ENCODE results near the gene TBPL1.
"Not testable (repeated sequence)": the region's sequence is repeated elsewhere in the genome, so short reads cannot be mapped to it uniquely, and the experiment has no call there.

TBPL1 gene

DNA sequence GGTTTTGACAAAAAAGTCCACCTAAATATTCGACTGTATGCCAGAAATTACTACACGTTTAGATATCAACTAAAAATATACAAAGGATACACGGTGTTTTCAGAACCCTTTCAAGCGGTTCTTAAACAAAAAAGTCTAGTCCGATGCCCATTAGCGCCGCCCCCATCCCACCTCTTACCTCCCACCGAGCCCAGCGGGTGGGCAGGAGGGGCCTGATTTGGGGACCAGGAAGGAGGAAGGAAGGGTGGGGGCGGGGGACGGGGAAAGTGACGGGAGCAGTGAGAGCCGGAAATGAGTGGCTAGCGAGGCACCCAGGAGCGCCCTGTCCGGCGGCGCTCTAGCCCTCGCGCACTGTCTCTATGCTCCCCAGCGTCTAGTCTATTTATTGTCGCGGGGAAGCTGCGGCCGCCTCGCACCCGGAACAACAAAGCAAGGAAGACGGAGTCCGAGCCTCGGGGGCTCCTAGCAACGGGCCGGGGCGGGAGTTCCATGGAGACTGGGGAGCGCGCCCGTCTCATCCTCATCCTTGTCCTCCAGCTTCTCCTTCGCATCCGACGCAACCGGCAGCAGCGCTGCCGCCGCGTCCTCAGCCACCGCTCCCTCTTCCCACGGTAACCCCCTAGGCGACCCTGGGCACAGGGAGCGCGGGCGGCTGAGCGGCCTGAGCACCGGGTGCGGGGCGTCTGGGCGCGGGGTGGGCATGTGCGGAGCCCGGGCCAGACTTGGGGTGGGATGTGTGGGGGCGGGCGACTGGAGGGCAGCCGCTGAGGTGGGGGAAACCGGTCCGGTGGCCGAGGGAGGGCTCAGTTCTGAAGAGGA lies at the start of gene TBPL1:
Gene TBPL1, plus strand, starts transcription at position 410 of the 819 bp plus-strand sequence. CDS start 26,902 bp downstream, outside the sequence.
- peak within 1 kb of the TSS; percentile 96 to 98 for H3K27ac Mint-ChIP-seq
- H3K9me3 Mint-ChIP-seq: no peaks in the 10 kb centered on the region
- H3K4me3 Mint-ChIP-seq: peak within 1 kb of the TSS; percentile 87 to 98
- peak; percentile 84 to 90 for DNase-seq
- no peaks in the 10 kb centered on the region for H3K27me3 Mint-ChIP-seq
- peak; percentile 96 for ATAC-seq
- peaks cover 46% of the 10 kb centered on the region for H3K4me1 Mint-ChIP-seq

DNA sequence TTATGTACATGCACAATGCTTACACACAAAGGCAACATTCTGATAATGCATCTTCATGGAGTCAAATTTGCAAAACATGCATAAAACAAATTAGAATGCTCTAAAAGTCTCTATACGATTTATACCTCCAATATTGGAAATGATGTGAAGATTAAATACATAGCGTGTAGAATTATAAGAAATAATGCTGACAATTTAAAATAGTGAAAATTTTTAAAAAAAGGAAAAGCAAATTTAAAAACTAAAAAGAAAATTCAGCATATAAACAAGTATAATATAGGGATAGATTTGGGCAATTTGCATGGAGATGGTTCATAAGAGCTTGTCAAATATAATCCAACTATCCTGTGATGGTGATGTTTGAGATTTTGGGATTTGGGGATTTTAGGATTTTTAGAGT lies 49.2 kb upstream of the TBPL1 start:
- ATAC-seq (no peak), DNase-seq (no peak)
- H3K27ac Mint-ChIP-seq: no peak overlapping the region
- H3K4me3 Mint-ChIP-seq: no peak overlapping the region
- H3K27me3 Mint-ChIP-seq: peaks cover 53% of the 10 kb centered on the region
- H3K4me1 Mint-ChIP-seq: no peaks in the 10 kb centered on the region
- H3K9me3 Mint-ChIP-seq: no peaks in the 10 kb centered on the region

DNA sequence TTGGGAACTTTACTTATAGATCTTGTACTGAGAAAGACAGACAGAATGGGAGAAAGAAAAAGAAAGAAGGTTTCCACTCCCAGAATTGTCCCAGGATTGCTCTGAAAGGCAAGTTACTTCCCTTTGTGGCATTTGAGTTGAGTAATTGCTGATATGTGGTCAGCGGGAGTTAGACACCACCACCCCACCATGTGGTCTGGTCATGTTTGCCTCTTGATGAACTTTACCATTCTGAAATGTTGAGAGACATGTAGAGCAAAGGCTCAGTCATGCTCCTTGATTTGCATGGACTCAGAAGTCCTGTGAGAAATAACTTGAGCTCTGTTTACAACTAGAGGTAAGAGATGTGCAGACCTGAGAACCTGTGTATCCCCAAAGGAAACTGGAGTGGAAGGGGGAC lies 47.0 kb upstream of the TBPL1 start:
- H3K27me3 Mint-ChIP-seq: peaks cover 60% of the 10 kb centered on the region
- no peaks in the 10 kb centered on the region for H3K4me1 Mint-ChIP-seq

DNA sequence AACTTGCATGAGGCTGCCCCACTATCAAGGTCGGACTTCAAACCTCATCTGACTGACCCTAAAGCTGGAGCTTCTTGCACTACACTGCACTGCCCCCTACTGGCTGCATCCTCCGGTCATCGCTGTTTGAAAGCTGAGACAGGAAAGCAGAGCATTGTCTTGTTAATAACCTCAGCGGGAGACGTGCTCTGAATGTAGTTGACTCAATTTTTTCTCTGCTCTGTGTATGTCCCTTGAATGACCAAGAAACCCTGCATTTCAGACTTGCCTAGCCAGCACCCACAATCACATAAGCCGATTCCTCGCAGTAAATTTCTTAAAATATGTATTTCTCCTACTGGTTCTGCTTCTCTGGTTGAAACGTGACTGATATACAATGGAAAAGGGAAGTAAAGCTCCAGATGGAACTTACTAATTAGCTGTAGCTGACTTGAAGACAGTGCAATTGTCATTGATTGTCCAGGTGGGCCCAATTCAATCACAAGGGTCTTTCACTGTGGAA lies 36.3 kb upstream of the TBPL1 start:
- DNase-seq: peak; percentile 64 to 71
- peak; percentile 71 for ATAC-seq
- Mint-ChIP-seq H3K4me3 (no peak overlapping the region), H3K9me3 (no peaks in the 10 kb centered on the region), H3K27ac (no peak overlapping the region), H3K27me3 (peaks cover 39% of the 10 kb centered on the region), H3K4me1 (no peaks in the 10 kb centered on the region)

More for the DNA sequence above, 47.0 kb upstream of the TBPL1 start:
- H3K4me3 Mint-ChIP-seq: no peak overlapping the region
- no peak overlapping the region for H3K27ac Mint-ChIP-seq
- no peak for ATAC-seq
- H3K9me3 Mint-ChIP-seq: no peaks in the 10 kb centered on the region
- no peak for DNase-seq

DNA sequence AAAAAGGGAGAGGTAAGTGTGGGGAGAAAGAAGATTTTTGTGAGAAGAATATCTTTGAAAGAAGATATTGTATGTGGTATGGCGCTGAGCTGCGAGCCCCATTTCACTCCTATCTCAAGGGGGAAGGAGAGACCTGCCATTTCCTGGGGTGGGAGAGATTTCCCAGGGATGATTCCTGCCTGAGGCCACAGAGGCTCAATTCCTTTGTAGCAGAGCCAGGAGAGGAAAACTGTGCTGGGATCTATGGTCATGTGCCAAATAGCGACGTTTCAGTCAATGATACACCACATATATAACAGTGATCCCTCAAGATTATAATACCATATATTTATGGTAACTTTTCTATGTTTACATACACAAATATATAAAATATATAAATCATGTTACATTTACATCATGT lies 35.2 kb upstream of the TBPL1 start:
- DNase-seq: no peak
- Mint-ChIP-seq H3K27ac (no peak overlapping the region), H3K27me3 (peaks cover 34% of the 10 kb centered on the region), H3K4me1 (no peaks in the 10 kb centered on the region), H3K4me3 (no peak overlapping the region), H3K9me3 (no peaks in the 10 kb centered on the region)
- no peak for ATAC-seq

DNA sequence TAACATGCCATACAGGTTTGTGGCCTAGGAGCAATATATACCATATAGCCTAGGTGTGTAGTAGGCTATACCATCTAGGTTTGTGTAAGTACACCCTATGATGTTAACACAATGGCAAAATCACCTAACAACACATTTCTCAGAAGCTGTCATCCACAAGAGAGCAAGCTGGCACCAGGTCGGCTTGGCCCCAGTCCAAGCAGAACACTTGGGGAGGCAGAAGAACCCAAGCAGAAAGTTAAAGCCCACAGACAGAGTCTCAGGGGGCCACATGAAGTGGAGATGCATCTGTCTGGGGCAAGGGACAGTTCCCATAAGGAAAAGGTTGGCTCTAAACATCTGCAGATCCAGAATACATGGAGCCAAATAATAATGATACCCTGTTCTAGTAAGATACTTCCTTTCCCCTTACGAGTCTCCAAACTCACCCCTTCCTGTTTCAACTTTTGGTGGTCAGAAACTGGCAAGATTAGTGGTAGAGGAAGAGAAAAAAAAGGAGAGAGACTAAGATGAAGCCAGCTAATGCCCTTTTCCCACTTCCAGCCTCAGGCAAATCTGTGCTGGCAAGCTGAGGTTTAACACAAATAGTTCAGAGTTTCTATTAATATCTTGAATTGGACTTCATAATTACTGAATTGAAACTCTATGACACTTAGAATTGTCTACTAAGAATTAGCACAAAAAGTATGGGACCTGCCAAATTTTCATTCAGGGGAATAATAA lies 34.7 kb upstream of the TBPL1 start:
- ATAC-seq (no peak), DNase-seq (no peak)
- Mint-ChIP-seq H3K4me3 (no peak overlapping the region), H3K27me3 (peaks cover 28% of the 10 kb centered on the region), H3K9me3 (no peaks in the 10 kb centered on the region), H3K4me1 (no peaks in the 10 kb centered on the region), H3K27ac (no peak overlapping the region)

DNA sequence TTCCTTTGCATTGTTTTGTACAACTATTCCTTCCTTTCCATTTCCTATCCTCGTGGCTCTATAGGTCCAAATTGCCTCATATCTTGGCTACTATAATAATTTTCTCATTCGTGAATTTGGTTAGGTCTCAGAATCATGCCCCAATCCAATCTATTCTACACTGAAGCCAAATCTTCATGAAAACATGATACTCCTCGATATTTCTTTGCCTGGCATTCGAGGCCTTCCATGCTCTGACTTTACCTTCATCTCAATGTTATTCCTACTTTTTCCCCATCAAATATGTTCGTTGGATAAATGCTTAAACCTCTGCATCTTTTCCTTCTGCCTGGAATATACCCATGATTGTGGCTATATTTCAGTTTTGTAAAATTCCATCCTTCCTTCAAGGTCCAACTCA lies 33.7 kb upstream of the TBPL1 start:
- no peak for ATAC-seq
- H3K4me1 Mint-ChIP-seq: no peaks in the 10 kb centered on the region

DNA sequence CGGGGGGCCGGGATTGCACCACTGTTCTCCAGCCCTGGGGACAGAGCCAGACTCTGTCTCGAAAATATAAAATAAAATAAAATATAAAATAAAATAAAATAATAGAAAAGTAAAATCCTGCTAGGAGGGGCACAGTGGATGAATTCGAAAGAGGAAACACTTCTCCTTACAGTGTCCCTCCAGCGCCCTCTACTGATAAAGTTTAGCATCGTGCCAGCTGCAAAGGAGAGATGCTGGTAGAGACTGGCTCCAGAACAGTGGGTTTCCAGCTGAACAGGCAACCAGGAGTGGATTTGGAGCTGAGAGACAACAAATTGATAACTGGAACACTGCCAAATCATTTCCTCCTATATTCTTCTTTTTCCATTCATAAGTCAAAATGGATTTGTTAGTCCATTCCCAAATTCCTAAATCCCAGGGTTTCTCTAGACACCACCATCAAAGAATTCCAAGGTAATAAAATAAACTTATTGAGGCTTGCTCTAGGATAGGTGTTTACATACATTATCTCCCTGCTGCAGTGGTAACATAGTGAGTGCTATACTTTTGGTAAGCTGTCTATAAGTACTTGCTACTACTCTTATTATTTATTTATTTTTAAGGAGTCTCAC lies 31.7 kb upstream of the TBPL1 start:
- Mint-ChIP-seq H3K27ac (no peak overlapping the region), H3K4me3 (no peak overlapping the region), H3K4me1 (no peaks in the 10 kb centered on the region), H3K9me3 (no peaks in the 10 kb centered on the region), H3K27me3 (peaks cover 29% of the 10 kb centered on the region)
- ATAC-seq (peak; percentile 62), DNase-seq (peak; percentile 71 to 74)

More for the DNA sequence above, 33.7 kb upstream of the TBPL1 start:
- Mint-ChIP-seq H3K27me3 (peaks cover 31% of the 10 kb centered on the region), H3K9me3 (no peaks in the 10 kb centered on the region), H3K27ac (no peak overlapping the region), H3K4me3 (no peak overlapping the region)
- DNase-seq: no peak

DNA sequence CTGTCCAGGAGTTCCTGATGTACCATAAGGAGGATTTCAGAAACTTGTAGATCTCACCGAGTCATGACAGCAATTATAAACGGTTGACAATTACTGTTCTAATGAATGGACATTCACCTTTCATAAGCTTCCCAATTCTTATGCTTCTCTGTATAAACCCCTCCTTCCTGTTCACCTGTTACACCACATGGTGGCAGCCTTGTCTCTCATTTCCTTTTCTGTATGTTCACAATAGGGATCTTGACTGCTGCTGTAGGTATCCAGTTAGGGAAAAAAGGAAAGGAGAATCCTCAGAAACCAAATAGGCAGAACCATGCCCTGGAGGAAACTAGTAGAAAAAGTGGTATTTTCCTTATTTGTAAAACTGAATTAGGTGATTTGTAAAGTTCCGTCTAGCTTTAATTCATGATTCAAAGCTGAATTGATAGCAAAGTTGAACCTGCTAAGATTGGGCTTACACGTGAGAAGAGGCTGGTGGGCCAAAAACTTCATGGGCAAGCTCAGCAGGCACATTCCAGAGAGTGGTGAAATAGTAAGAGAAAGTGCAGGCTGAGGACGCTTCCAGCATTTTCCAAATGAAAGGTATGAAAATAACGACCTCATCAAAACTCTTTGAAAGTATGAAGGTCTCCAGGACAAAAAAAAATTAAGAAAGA lies 29.0 kb upstream of the TBPL1 start:
- ATAC-seq: peak; percentile 88
- Mint-ChIP-seq H3K27me3 (peaks cover 45% of the 10 kb centered on the region), H3K4me1 (no peaks in the 10 kb centered on the region), H3K4me3 (no peak overlapping the region), H3K9me3 (no peaks in the 10 kb centered on the region), H3K27ac (no peak overlapping the region)
- peak; percentile 41 to 50 for DNase-seq

DNA sequence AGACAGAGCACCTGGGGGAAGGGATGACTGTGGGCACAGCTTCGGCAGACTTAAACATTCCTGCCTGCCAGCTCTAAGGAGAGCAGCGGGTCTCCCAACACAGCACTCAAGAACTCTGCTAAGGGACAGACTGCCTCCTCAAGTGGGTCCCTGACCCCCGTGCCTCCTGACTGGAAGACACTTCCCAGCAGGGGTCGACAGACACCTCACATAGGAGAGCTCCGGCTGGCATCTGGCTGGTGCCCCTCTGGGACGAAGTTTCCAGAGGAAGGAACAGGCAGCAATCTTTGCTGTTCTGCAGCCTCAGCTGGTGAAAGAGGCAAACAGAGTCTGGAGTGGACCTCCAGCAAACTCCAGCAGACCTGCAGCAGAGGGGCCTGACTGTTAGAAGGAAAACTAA lies 21.8 kb upstream of the TBPL1 start:
- H3K4me3 Mint-ChIP-seq, H3K4me1 Mint-ChIP-seq, H3K27ac Mint-ChIP-seq, DNase-seq, ATAC-seq: not testable (repeated sequence)
- Mint-ChIP-seq H3K9me3 (peaks cover 12 to 15% of the 10 kb centered on the region in 2 donors), H3K27me3 (peaks cover 37% of the 10 kb centered on the region)

DNA sequence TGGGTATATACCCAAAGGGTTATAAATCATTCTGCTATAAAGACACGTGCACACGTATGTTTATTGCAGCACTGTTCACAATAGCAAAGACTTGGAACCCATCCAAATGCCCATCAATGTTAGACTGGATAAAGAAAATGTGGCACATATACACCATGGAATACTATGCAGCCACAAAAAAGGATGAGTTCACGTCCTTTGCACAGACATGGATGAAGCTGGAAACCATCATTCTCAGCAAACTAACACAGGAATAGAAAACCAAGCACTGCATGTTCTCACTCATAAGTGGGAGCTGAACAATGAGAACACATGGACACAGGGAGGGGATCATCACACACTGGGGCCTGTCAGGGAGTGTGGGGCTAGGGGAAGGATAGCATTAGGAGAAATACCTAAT lies 16.7 kb upstream of the TBPL1 start:
- not testable (repeated sequence) for H3K4me3 Mint-ChIP-seq
- H3K27me3 Mint-ChIP-seq: peaks cover 39% of the 10 kb centered on the region

DNA sequence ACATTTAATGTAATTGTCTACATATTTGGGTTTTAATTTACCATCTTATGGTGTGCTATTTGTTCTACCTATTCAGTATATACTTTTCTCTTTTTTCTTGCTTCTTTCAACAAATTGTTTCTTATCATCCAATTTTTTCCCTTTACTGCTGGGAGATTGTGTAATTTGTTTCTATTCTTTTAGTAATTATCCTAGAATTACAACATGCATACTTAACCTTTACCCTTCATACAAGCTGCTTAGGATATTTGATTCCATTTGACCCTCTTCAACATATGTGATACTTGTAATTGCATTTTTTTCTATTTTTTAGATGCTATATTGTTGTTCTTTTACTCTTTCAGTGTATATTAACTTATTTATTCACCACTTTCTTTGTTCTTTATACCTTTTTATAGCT lies 15.1 kb upstream of the TBPL1 start:
- no peak overlapping the region for H3K4me3 Mint-ChIP-seq
- peaks cover 40% of the 10 kb centered on the region for H3K27me3 Mint-ChIP-seq
- H3K27ac Mint-ChIP-seq: no peak overlapping the region
- DNase-seq (no peak), ATAC-seq (no peak)
- peaks cover 11 to 12% of the 10 kb centered on the region in 2 donors for H3K9me3 Mint-ChIP-seq
- no peaks in the 10 kb centered on the region for H3K4me1 Mint-ChIP-seq

More for the DNA sequence above, 16.7 kb upstream of the TBPL1 start:
- not testable (repeated sequence) for ATAC-seq, DNase-seq, H3K27ac Mint-ChIP-seq, H3K4me1 Mint-ChIP-seq
- H3K9me3 Mint-ChIP-seq: peaks cover 12 to 15% of the 10 kb centered on the region in 2 donors

DNA sequence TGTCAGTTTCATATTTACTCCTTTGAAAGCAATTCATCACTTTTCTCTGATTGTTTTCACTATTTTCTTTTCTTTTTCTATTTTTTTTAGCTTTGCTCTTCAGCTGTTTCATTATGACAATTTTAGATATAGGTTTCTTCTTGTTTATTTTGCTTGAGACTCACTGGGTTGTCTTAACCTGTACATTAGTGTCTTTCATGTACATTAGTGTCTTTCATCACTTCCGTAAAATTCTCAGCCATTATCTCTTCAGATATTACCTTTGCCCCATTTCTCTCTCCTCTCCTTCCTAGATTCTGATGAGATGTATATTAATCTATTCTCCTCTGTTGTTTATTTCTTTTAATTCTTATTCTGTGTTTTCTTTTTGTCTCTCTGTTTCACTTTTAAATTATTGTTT lies 14.5 kb upstream of the TBPL1 start:
- H3K4me3 Mint-ChIP-seq: no peak overlapping the region
- no peak overlapping the region for H3K27ac Mint-ChIP-seq
- H3K4me1 Mint-ChIP-seq: no peaks in the 10 kb centered on the region
- DNase-seq (no peak), ATAC-seq (no peak)
- H3K27me3 Mint-ChIP-seq: peaks cover 33% of the 10 kb centered on the region
- H3K9me3 Mint-ChIP-seq: peaks cover 5 to 6% of the 10 kb centered on the region in 2 donors

DNA sequence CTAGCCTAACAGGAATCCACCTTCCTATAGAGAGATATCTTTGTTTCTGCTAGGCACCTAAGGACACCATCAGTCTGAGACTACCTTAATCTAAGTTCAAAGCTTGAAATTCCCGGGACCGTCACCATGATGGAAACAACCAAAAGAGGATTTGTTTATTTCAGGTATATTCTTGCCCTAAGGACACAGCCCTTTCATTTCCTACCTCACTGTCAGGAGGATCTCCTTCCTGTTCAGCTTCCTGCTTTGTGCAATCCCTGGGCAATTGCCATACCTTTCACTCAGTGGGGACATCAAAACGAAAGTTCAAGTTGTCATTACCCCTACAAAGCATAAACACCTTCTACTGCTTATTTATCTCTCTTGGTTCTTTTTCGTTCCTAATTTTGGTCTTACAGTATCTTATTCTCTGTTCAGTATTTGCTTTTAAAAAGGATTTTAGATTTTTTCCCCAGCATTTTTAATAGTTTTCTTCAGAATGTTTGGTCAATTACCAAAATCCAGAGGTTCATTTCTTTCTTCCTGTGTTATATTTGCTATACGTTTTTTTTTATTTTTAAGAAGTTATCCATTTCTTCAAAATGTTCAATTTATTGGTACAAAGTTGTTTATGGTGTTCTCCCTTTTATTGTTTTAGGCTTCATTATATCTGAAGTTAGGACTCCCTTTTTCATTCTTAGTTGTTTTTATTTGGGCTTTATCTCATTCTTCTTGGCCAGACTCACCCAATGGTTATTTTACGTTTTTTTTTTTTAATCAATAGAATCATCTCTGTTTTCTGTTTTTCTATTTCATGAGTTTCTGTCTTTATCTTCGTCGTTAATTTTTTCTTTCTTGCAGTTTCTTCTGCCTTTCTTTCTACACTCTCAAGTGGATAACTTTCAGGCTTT lies 13.0 kb upstream of the TBPL1 start:
- peaks cover 25% of the 10 kb centered on the region for H3K27me3 Mint-ChIP-seq
- no peaks in the 10 kb centered on the region for H3K9me3 Mint-ChIP-seq
- ATAC-seq (no peak), DNase-seq (no peak)
- no peaks in the 10 kb centered on the region for H3K4me1 Mint-ChIP-seq
- no peak overlapping the region for H3K27ac Mint-ChIP-seq
- H3K4me3 Mint-ChIP-seq: no peak overlapping the region

All from stimulated activated naive CD8-positive, alpha-beta T cell treated with anti-CD3 and anti-CD28 coated beads, Interleukin-15, amount 100 ng/mL, for 72 hours (primary cell).